Left cardiac atrium (tissue), 4 donors: ENCODE data around the gene PSMD1. TPM values are rescaled to one million over a fixed set of nuclear protein-coding genes. Genes with fewer than 3 reads are reported as not detected.
"Not testable (repeated sequence)": the region's sequence is repeated elsewhere in the genome, so short reads cannot be mapped to it uniquely, and the experiment has no call there.

Experiments used
- ATAC-seq, 2 donors: fragments of 200-7000 bp; cut with Tn5 transposase; one replicate each; pipeline ENCODE4 v1.9.1; 2020; ENCODE audit warnings: mild to moderate bottlenecking in 2 of 2, moderate library complexity in 2 of 2
- DNase-seq: peaks from one replicate; pipeline ENCODE4 v3.0.0-alpha.2; 2020
- intact Hi-C, 2 donors: fragments of 100-400 bp; cut with DNase I; formaldehyde crosslinking; loops; one replicate each; pipeline versions ENCODE4 v1.14.1 to v1.15.1; 2022 to 2023
- total RNA-seq, 2 donors: library from RNA; stranded (reverse); fragmentation: NEBNext Ultra II Directional; extraction: Animal tissue kit (Norgen Biotek cat#: 25700); gene quantifications; one replicate each; pipeline ENCODE4 v1.2.1, GENCODE V29; 2021
- donor health status: DM: no; HTN: yes; CAD: no.
- donor health status: DM: no; HTN: yes; CAD: no; lungs with severe emphysema.
- donor health status: DM: yes; HTN: yes; CAD: no.
- donor health status: Dilated cardiomyopathy.

The PSMD1 gene
- total RNA-seq, 2 donors from 2014 or later, result 66.9 to 84.6 TPM

GRCh38 chr2:231099918-231100317, 43.3 kb downstream of the PSMD1 start:
- no peak for DNase-seq
- ATAC-seq, result no peak
- intact Hi-C loops, result loop anchor here (5.0 to 10.0 kb wide), 3 partner anchors 95 to 355 kb away; partner anchors contain the start of gene ARMC9 (in 1 of the 2)

- intact Hi-C loops, result loop anchor here (5.0 to 10.0 kb wide), 3 partner anchors 94 to 354 kb away; partner anchors contain the start of gene ARMC9 (in 1 of the 2)
- ATAC-seq, DNase-seq: not testable (repeated sequence)
These were observed 43.7 kb downstream of the PSMD1 start for GRCh38 chr2:231100321-231100720.

DNA sequence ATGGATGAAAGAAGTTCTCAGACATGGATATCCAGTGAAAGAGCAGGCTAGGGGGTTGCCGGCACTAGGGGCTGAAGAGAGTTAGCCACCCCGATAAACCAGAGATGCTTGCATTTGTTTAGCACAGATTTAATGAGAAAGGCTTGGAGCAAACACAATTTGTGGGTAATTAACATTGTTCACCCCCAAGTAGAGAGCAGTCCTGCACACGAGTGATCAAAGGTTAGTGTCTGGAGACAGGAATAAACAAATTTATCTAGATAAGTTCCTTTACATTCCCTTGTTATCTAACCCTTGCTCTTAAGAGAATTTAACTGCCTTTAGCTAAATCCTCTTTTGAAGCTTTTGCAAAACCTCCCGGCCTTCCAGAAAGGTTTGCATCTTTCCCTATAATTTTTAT, 44.3 kb downstream of the PSMD1 start:
- DNase-seq, result no peak
- no peak for ATAC-seq
- intact Hi-C loops, result loop anchor here (5.0 to 10.0 kb wide), 3 partner anchors 94 to 354 kb away; partner anchors contain the start of gene ARMC9 (in 1 of the 2)

DNA sequence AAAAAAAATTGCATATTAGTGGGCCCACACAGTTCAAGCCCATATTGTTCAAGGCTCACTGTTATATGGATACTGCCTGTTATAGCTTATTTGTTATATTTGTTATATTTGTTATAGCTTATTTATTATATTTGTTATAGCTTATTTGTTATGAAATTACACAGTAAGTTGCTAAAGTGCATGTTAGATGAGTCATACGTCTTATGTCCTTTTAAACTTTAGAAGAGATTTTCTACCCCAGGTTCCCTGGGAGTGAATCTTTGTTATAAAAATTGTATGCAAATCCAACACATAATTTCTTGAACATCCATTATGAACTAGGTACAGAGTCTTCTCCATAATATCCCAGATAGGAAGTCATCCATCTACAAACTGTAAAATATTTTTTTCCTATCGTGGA, 46.1 kb downstream of the PSMD1 start:
- ATAC-seq (no peak), DNase-seq (no peak)
- intact Hi-C loops, result loop anchor here (5.0 to 10.0 kb wide), 3 partner anchors 92 to 352 kb away; partner anchors contain the start of gene ARMC9 (in 1 of the 2)

GRCh38 chr2:231104115-231104713, 47.5 kb downstream of the PSMD1 start:
- peak; percentile 34 for DNase-seq

DNA sequence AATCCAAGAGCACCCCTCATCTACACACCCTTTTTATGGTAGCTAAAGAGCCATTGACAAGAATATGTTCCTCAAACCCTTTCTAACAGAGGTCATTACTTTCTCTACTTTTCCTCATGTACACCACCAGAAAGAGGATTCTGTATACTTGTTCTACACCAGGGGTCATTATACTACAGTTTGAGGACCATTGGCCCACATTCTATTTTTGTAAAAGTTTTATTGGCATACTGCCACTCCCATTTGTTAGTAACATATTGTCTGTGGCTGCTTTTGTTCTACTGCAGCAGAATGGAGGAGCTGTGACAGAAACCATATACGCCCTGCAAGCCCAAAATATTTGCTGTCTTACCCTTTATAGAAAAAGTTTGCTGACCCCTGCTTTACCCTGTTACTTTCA, 53.9 kb downstream of the PSMD1 start:
- DNase-seq (no peak), ATAC-seq (peak; percentile 39 to 65)
- intact Hi-C loops, result no loop called here

More at GRCh38 chr2:231104115-231104713, 47.5 kb downstream of the PSMD1 start:
- ATAC-seq, result peak; percentile 84 to 87
- intact Hi-C loops, result loop anchor here (5.0 to 10.0 kb wide), 3 partner anchors 91 to 351 kb away; partner anchors contain the start of gene ARMC9 (in 1 of the 2)

DNA sequence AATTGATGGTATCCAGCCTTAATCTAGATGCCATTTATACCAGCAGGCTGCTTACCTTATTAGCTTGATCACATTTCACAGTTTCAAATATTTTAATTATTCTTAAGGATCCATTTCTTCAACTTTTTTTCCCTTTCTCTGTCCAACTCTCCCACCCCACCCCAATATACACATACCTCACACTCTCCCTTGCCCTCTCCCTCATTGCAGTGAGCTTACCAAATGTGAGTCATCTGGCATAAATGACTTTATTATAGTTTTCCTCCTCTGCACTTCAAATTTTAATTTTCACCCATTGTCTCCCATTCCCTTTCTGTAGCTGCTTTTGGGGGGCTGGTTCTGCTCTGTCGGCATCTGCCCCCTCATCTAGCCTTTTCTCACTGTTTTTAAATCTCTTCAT, 55.3 kb downstream of the PSMD1 start:
- intact Hi-C loops, result no loop called here
- peak in 1 of 2 donors; percentile 34 for ATAC-seq
- no peak for DNase-seq

DNA sequence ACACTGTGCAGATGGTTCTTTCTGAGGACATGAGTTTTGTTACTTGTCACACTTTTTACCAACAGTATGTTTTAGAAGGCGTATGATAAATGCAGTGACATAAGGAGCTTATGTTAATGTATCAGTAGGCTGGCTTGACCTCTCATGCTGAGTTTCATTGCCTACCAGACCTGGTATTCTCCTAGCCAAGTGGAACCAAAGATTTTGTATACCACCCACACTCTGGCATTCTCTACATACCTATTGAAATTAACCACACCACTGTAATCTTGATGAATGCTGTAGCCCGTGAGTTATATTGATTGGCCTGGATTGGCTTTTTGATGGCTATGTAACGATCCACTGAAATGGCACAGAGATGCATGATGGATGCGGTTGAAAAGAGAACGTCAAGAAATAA, 56.8 kb downstream of the PSMD1 start:
- ATAC-seq (no peak), DNase-seq (no peak)
- intact Hi-C loops, result no loop called here

DNA sequence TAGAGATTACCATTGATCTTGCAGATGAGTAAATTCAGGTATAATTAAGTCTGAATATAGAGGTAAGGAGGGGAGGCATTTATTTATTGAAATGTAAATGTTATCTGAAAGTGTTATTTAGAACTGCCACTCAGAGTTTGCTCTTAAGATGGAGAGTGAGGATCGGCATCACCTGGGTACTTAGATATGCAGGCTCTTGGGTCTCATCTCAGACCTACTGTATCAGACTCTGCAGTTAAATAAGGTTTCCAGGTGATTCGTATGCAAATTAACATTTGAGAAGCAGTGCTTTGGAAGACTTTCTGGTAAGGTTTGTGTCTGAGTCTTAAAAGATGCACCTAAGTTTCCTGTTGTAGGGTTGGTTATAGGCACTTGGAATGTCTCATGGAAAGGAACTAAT, 59.0 kb downstream of the PSMD1 start:
- ATAC-seq (no peak), DNase-seq (no peak)
- intact Hi-C loops, result no loop called here

DNA sequence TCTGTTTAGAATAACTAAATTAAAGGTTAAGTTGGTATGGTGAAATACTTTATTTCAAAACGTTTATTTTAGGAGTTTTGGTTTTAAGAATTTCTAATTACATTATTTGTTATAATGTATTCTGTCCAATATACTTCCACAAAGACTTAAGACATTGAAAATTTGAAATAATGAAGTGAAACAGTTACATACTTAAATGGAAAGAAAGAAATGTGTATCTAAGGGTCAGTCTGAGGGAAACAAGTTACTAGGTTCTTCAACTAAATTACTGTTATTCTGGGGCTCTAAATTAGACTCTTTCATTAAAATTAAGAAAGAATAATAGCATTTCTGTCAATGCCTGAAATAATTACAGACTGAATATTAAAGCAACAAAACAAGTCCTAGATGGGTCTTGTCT, 60.5 kb downstream of the PSMD1 start:
- intact Hi-C loops, result no loop called here
- DNase-seq (no peak), ATAC-seq (no peak)

DNA sequence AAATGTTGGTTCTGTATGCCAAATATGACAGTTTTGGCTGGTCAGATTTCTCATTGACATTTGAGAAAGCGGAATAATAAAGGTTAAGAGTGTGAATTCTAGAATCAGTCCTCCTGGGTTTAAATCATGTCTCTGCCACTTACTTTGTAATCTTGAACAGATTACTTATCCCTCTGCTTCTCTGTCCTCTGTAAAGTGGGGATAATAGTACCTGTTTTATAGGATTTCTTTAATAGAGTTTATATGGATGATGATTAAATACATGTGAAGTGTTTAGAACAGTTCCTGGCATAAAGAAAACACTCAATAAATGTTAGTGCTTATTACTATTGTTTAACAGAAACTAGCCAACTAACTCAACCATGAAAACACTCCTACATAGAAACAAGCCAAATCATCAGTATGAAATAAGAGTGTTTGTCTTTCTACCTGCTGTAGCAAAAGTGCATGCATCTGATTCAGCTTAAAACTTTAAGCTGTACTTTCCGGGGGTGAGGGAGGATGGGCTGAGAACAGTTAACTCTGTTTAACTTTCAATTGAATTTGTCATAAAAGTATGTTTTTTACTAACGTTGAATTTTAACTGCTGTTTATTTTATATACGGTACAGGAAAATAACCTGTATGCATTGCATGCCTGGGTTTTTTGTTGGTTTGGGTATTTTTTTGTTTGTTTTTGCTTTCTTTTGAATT, 61.4 kb downstream of the PSMD1 start:
- DNase-seq (no peak), ATAC-seq (no peak)
- intact Hi-C loops, result no loop called here

DNA sequence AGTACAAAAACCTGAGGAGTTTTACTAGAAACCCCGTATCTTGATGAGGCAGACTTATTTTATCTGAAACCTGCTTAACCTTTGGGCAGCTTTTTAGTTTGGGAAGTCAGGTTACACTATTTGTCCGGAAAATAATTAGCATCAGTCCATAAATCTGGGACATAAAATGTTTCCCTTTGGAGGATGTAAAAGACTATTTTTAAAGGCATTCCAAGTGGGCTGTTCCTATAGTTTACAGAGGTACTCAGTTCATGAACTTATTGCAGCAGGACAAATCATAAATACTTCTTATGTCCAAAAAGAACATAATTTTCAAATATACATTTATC, 61.9 kb downstream of the PSMD1 start:
- ATAC-seq (no peak), DNase-seq (no peak)
- intact Hi-C loops, result no loop called here

DNA sequence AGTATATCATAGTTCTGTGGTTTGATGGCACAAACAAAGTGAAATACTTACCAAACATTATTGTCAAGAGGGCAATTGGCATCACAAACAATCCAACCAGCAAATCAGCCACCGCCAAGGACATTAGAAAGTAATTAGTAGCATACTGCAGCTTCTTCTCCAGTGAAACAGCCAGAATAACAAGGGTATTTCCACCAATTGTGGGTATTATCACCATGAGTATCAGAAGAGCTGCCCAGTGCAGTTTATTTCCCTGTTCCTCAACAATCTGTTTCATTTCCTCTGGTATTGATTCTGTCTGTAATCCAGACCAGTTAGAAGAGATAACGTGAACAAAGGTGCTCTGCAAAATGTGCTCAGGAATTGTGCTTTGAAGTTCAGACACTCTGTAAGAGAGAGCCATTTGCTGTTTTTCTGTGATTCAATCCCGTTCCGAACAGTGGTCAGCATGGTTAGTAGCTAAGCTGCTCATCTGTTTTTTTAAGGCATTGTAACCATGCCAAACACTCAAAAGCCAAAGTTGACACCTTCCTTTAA, 66.8 kb downstream of the PSMD1 start:
- ATAC-seq, result peak; percentile 27 to 72
- no peak for DNase-seq
- intact Hi-C loops, result no loop called here

DNA sequence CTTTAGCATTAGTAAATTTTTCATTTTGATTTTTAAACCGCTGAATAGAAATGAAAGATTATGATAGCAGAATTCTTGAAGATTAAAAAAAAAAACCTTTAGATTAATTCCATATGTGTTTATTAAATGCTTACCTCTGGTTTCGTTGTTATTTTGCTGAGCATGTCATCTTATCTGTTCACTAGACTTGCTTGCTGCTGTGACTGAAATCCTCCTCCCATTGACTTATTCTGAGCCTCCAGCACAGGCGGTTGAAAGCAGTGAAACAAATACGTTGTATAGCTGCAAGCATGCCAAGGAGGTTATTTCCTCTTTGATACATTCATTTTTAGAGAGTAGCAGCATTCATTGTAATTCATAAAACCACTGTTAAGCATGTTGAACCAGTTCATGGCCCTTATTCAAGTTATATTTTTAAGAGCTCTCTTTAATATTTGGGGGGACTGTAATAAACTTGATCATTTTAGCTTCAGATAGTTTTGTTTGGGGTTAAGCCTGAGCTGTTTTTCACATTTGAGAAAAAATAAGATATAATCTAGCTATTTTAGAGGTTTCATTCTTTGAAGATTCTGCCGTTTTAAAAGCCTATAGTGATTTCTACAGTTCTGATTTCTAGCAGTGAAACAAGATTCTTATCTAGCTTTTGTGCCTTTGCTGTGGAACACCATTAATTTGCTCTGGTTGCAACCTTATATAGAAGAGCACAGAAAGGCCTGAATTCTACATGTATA, 68.3 kb downstream of the PSMD1 start, which contains the start of gene HTR2B:
HTR2B (minus strand) TSS at position 205 of the 731 bp plus-strand sequence. CDS start 1,278 bp downstream, outside the sequence.
- no peak for DNase-seq
- intact Hi-C loops, result no loop called here
- peak in 1 of 2 donors; percentile 57 for ATAC-seq

GRCh38 chr2:231126123-231126522, 69.5 kb downstream of the PSMD1 start:
- intact Hi-C loops, result no loop called here
- ATAC-seq, result no peak
- DNase-seq, result no peak

- DNase-seq (no peak), ATAC-seq (no peak)
- intact Hi-C loops, result no loop called here
These were observed 70.8 kb downstream of the PSMD1 start for GRCh38 chr2:231127480-231127879.

DNA sequence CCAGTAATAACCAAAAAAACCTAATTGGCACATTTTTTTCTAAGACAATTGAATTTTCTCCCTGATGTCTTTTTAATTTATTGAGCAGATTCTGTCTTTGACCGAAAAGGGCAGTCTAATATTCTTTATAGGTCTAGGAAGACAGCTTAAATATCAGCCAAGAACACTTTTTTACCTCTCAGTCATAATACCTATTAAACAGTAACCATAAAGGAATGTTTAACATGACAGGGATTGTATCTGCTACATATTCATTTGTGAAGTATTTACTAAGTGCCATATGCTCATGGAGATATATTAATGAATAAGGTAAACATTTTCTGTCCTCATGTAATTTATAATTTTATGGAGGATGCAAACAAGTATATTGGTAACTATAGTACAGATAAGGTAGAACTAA, 71.3 kb downstream of the PSMD1 start:
- no peak for DNase-seq
- no peak for ATAC-seq
- intact Hi-C loops, result no loop called here

GRCh38 chr2:231128541-231128940, 71.9 kb downstream of the PSMD1 start:
- intact Hi-C loops, result no loop called here
- ATAC-seq (no peak), DNase-seq (no peak)

- DNase-seq (no peak), ATAC-seq (no peak)
- intact Hi-C loops, result no loop called here
These were observed 72.5 kb downstream of the PSMD1 start for GRCh38 chr2:231129216-231129615.
